ENCODE results near the gene LAPTM5. TPM values are rescaled to one million over a fixed set of nuclear protein-coding genes. Genes with fewer than 3 reads are reported as not detected.
A peak's percentile ranks its signal among the peaks of the same experiment; 100 is the strongest.

The LAPTM5 gene
- total RNA-seq, 4 donors from 2014 or later, result 21.1 to 67.8 (median 43.1) TPM

DNA sequence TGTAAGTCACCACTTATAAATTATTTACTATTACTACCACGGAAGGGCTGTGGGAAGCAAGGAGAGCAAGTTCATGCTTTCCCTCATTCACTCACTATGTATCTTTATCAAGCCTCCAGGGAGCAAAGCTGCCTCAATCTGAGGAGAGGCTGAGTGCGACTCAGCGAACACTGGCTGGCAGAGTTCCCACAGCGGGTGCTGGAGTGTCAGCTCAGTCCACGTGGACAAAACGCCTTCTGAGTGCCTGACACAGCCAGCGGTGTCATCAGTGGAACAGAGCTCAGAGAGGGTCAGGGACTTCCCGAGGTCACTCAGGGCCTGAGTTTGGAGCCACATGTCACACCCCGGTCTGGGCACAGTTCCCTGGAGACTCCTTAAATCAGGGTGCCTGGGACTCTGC is 51.0 kb downstream of the LAPTM5 start:
- 13 to 25% methylated on average over 8 to 9 of the region's 9 CpGs for WGBS, 2 donors
- Histone ChIP-seq H3K36me3 (no peaks in the 10 kb centered on the region), H3K9me3 (no peaks in the 10 kb centered on the region), H3K4me1 (peaks cover 0 to 14% (median 0%) of the 10 kb centered on the region in 4 donors), H3K27me3 (peaks cover 0 to 3% of the 10 kb centered on the region in 2 donors), H3K27ac (no peak overlapping the region), H3K4me3 (no peak overlapping the region)
- TF ChIP-seq POLR2A (IDR thresholded peaks at IDR 0.05), result no peak
- TF ChIP-seq, protein P1, sequence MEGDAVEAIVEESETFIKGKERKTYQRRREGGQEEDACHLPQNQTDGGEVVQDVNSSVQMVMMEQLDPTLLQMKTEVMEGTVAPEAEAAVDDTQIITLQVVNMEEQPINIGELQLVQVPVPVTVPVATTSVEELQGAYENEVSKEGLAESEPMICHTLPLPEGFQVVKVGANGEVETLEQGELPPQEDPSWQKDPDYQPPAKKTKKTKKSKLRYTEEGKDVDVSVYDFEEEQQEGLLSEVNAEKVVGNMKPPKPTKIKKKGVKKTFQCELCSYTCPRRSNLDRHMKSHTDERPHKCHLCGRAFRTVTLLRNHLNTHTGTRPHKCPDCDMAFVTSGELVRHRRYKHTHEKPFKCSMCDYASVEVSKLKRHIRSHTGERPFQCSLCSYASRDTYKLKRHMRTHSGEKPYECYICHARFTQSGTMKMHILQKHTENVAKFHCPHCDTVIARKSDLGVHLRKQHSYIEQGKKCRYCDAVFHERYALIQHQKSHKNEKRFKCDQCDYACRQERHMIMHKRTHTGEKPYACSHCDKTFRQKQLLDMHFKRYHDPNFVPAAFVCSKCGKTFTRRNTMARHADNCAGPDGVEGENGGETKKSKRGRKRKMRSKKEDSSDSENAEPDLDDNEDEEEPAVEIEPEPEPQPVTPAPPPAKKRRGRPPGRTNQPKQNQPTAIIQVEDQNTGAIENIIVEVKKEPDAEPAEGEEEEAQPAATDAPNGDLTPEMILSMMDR (IDR thresholded peaks at IDR 0.05), result no peak
- TF ChIP-seq EP300 (IDR thresholded peaks at IDR 0.05), result no peak
- no peak for DNase-seq (ENCODE audit: low spot score in 2 of 2)

DNA sequence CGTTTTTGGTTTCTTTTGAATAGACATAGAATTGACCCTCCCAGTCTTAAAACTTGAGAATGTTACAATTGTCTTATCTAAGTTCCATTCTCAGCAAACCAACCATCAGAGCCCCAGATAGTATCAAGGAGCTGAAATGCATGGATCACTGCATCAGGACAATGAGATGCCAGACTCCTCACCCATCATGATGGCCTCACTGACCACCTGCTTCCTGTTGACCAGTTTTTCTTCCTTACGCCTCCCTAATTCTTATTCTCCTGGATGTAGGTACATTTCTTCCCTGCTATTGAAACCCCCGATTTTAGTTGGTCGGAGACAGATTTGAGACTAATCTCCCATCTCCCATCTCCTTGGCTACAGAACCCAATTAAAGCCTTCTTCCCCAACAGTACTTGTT is 51.9 kb downstream of the LAPTM5 start:
- DNase-seq (ENCODE audit: low spot score in 2 of 2), result no peak
- Histone ChIP-seq H3K27ac (no peak overlapping the region), H3K9me3 (no peaks in the 10 kb centered on the region), H3K27me3 (peaks cover 0 to 3% of the 10 kb centered on the region in 2 donors), H3K36me3 (no peaks in the 10 kb centered on the region), H3K4me1 (peaks cover 0 to 14% (median 0%) of the 10 kb centered on the region in 4 donors), H3K4me3 (no peak overlapping the region)
- TF ChIP-seq POLR2A (IDR thresholded peaks at IDR 0.05) (no peak), EP300 (IDR thresholded peaks at IDR 0.05) (no peak)
- TF ChIP-seq, protein P1 (IDR thresholded peaks at IDR 0.05), result no peak
- WGBS, 2 donors, result 81 to 92% methylated on average over 4 of the region's 4 CpGs

DNA sequence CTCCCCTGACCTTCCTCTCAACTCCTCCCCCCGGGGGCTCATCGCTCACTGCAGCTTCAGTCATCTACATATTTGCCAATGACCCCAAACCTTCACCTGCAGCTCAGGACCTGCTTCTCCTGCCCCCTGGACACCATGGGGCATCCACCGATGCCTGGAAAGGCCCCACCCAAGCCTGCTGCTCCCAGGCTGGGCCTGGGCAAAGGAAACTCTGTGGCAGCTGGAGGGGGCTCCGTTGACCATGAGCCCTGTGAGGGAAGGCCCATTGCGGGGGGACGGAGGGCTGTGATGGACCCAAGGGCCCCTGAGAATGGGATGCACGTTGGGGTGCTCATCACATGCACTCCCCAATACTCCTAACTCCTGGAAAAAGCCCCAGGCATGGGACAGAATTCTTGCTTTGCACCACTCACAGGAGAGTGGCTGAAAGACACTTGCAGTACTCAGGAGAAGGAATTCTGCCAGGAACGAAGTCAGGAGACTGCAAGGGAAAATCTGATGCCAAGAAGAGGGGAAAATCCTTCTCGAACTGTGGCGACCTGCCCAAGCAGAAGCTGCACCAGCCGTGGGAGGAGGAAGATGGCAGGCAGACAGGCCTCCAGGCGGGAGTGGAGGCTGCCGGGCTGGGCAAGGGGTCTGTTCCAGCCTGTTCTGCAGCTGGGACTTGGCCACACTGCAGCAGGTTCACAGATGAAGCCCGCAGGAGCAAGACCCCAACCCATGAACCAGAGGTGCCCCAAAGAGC is 52.6 kb downstream of the LAPTM5 start:
- Histone ChIP-seq H3K36me3 (no peaks in the 10 kb centered on the region), H3K27ac (no peak overlapping the region), H3K9me3 (no peaks in the 10 kb centered on the region), H3K27me3 (peaks cover 0 to 3% of the 10 kb centered on the region in 2 donors), H3K4me3 (no peak overlapping the region), H3K4me1 (peaks cover 0 to 14% (median 0%) of the 10 kb centered on the region in 4 donors)
- TF ChIP-seq EP300 (IDR thresholded peaks at IDR 0.05), result no peak
- TF ChIP-seq, protein P1 (IDR thresholded peaks at IDR 0.05), result no peak
- TF ChIP-seq POLR2A (IDR thresholded peaks at IDR 0.05), result no peak
- DNase-seq (ENCODE audit: low spot score in 2 of 2), result no peak
- 64 to 71% methylated on average over 14 of the region's 14 CpGs for WGBS, 2 donors

DNA sequence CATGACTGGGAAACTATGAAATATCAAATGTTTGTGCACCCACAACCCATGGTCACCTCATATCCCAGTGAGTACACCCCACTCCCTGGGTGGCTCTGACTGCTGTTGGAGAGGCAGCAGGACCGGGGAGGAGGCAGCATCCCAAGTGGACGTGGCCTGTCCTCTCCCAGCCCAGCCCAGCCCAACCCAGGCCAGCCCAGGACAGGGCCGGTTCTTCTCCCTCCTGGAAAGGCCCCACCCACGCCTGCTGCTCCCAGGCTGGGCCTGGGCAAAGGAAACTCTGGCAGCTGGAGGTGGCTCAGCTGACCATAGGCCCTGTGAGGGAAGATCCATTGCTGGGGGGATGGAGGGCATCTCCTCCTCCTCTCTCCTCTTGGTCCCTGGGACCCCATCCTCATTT is 53.3 kb downstream of the LAPTM5 start:
- Histone ChIP-seq H3K36me3 (no peaks in the 10 kb centered on the region), H3K4me1 (peaks cover 0 to 14% (median 0%) of the 10 kb centered on the region in 4 donors), H3K27me3 (peaks cover 0 to 3% of the 10 kb centered on the region in 2 donors), H3K4me3 (no peak overlapping the region), H3K9me3 (no peaks in the 10 kb centered on the region), H3K27ac (no peak overlapping the region)
- peak; percentile 34 to 40 for DNase-seq (ENCODE audit: low spot score in 2 of 2)
- TF ChIP-seq, protein P1 (IDR thresholded peaks at IDR 0.05), result no peak
- TF ChIP-seq POLR2A (IDR thresholded peaks at IDR 0.05) (no peak), EP300 (IDR thresholded peaks at IDR 0.05) (no peak)
- WGBS, 2 donors, result 36 to 37% methylated on average over 4 of the region's 4 CpGs

DNA sequence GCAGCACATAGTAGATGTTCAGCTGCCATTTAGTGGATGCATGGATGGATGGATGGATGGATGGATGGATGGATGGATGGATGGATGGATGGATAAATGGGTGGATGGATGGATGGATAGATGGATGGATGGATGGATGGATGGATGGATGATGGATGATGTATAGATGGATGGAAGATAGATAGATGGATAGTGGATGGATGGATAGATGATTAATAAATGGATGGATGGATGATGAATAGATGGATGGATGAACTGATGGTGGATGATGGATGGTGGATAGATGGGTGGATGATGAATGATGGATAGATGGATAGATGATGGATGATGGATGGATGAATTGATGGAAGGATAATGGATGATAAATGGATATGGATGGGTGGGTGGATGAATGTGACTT is 54.8 kb downstream of the LAPTM5 start:
- H3K36me3 ChIP-seq, result no peaks in the 10 kb centered on the region
- H3K4me1 ChIP-seq, result peaks cover 0 to 18% (median 0%) of the 10 kb centered on the region in 4 donors
- no peak overlapping the region for H3K27ac ChIP-seq
- H3K27me3 ChIP-seq, result peaks cover 0 to 2% of the 10 kb centered on the region in 2 donors
- no peak for DNase-seq (ENCODE audit: low spot score in 2 of 2)
- no peaks in the 10 kb centered on the region for H3K9me3 ChIP-seq
- TF ChIP-seq POLR2A (IDR thresholded peaks at IDR 0.05) (no peak), EP300 (IDR thresholded peaks at IDR 0.05) (no peak)
- TF ChIP-seq, protein P1 (IDR thresholded peaks at IDR 0.05), result no peak
- H3K4me3 ChIP-seq, result no peak overlapping the region
